HG03060 (cell line): ENCODE measurements around the gene DBNDD1.

ENCODE experiments used
- ATAC-seq: cut with Tn5 transposase; IDR thresholded peaks from one replicate; pipeline ENCODE4 v1.9.1; 2021; ENCODE audit warnings: low read depth, moderate number of reproducible peaks; ENCODE audit not compliant: unreplicated experiment

DBNDD1 gene

GRCh38 chr16:90037276-90037675 is 18.0 kb upstream of the DBNDD1 start:
- no peak for ATAC-seq

- no peak for ATAC-seq
These were observed 16.6 kb upstream of the DBNDD1 start for GRCh38 chr16:90035902-90036301.

DNA sequence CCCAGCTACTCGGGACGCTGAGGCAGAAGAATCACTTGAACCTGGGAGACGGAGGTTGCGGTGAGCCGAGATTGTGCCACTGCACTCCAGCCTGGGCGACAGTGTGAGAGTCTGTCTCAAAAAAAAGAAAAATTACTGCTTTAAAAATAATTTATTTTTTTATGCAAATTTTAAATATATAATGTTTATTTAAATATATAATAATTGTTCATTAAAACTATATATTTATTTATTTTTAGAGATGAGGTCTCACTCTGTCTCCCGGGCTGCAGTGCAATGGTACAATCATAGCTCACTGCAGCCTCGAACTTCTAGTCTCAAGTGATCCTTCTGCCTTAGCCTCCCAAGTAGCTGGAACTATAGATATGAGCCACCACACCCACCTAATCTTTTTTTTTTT is 15.2 kb upstream of the DBNDD1 start:
- ATAC-seq, result no peak

DNA sequence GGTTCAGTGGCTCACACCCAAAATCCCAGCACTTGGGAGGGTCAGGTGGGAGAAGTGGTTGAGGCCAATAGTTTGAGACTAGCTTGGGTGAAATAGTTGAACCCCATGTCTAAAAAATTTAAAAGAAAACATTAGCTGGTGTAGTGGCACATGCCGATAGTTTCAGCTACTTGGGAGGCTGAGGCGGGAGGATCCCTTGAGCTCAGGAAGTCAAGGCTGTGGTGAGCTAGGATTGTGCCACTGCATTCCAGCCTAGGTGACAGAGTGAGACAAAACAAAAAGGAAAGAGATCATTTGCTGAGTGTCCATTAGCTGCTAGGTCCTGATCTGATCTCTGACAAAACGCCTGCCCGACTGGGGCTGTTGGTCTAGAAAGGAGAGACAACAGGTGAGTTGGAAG is 14.1 kb upstream of the DBNDD1 start:
- no peak for ATAC-seq

DNA sequence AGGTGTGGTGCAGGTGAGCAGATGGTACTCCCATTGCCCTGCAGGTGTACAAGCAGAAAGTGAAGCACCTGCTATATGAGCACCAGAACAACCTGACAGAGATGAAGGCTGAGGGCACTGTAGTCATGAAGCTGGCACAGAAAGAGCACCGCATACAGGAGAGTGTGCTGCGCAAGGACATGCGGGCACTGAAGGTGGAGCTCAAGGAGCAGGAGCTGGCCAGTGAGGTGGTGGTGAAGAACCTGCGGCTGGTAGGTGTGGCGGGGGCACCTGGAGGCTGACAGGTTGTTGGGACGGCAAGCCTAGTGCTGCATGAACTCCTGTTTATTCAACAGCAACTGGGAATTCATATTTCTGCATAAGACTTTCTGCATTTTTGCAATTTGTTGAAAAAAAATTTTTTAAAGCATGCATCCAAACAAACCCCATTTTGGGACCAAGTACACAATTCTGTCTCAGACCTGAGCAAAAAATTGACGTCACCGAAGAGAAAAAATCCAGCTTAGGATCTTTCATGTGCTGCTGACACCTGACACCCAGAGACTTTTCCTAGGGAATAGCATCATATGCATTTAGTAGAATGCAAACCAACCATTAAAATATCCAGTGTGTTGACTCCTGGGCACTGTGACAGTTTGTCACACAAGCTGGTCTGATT is 13.5 kb upstream of the DBNDD1 start:
- ATAC-seq, result no peak

GRCh38 chr16:90031931-90032673 is 12.8 kb upstream of the DBNDD1 start:
- no peak for ATAC-seq

- no peak for ATAC-seq
These were observed 12.1 kb upstream of the DBNDD1 start for GRCh38 chr16:90031186-90031930.

- no peak for ATAC-seq
These were observed 9.7 kb upstream of the DBNDD1 start for GRCh38 chr16:90028985-90029384.

- ATAC-seq, result no peak
These were observed 8.4 kb upstream of the DBNDD1 start for GRCh38 chr16:90027611-90028010.

GRCh38 chr16:90026135-90026534 is 6.9 kb upstream of the DBNDD1 start:
- ATAC-seq, result no peak

DNA sequence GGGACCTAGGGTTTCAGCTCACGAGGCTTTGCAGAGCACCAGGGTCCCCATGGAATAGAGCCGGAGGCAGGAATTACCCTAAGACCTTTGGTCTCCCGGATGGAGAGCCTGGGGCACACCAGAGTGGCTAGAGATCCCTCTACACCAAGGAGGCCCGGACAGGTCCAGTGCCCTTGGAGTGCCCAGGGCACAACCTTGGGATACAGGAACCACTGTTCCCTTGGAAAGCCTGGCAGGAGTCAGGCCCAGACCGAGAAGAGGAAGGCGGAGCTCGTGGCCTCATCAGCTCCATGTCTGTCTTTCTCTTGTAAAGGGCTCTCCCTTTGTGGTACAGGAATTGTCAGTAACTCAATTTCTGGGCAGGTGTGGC is 3.8 kb upstream of the DBNDD1 start:
- no peak for ATAC-seq

GRCh38 chr16:90022209-90023077 is 3.2 kb upstream of the DBNDD1 start:
- ATAC-seq, result no peak

DNA sequence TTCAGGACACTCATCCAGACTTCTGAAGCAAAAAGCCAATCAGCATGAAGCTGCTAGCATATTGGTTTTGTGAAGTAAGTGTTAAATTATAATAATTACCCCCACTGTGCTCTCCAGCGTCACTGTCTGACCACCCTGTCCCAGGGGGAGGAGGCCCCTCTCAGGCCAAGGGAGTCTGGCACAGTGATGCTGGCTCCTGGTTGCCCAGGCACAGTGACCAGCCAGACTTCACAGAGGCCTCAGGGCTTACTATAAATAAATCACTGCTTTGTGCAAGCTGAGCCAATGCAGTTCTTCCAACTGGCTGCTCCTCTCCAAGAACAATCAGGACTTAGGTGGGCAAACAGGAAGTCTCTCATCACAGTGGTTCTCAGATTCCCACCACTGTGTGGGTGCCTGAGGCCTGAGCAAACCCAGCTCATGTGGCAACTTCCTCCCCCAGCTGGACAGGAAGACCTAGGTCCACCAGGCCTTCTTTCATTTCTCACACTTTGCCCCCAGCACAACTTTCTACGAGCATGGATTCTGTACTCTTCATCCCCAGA is 1.7 kb upstream of the DBNDD1 start:
- no peak for ATAC-seq

DNA sequence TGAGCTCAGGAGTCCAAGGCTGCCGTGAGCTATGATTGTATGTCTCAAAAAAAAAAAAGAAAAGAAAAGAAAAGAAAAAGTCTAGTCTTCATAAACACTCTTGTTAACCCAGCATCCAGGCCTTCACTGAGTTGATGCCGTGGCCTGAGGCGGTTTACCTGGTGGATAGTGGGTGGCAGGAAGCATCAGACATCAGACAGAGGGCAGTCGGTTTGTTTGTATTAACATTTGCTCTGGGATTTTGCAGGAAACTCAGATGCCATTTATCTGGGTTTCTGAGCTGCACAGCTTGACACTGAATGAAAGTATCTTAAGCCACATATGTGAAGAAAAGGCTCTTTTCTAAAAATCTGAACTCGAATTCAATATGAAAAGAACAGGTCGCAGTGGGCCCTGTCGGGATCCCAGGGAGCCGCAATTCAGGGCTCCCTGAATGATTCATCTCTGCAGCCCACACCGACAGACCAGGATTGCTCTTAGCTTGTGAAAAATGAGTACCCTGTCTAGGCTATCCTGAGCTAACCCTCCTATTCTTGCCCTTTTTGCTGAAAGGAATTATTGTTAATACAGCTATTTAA is 1.1 kb upstream of the DBNDD1 start:
- ATAC-seq, result no peak

- no peak for ATAC-seq
These were observed 445 bp upstream of the DBNDD1 start for GRCh38 chr16:90019543-90020259.

DNA sequence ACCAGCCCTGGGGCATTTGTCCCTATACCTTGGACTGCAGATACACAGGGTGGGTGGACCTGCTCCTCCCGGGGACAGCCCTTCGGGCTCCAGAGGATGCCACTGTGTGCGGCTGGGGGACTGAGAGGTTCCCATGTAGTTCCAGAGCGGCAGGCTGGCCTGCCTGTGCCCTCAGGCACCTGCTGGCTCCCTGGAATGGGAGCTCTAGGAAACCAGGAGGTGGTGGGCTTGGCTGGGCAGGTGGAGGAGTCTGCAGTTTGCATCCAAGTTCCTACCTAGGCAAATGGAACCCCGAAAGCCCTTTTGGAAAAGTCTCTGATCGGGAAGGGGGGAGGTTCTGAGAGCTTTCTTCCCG is 982 bp downstream of the DBNDD1 start:
- no peak for ATAC-seq

GRCh38 chr16:90016339-90016950 is 2.8 kb downstream of the DBNDD1 start:
- ATAC-seq, result no peak

- no peak for ATAC-seq
These were observed 3.5 kb downstream of the DBNDD1 start for GRCh38 chr16:90015586-90016338.
